ENCODE data around the gene GSTA4. TPM values are rescaled to one million over a fixed set of nuclear protein-coding genes. Genes with fewer than 3 reads are reported as not detected.

Gene GSTA4
- total and polyA plus RNA-seq, 2 of the 13 experiments (the other 11 are each of a cell fraction or from before 2014, with no cell fraction given) = 34.1 to 53.6 TPM

DNA sequence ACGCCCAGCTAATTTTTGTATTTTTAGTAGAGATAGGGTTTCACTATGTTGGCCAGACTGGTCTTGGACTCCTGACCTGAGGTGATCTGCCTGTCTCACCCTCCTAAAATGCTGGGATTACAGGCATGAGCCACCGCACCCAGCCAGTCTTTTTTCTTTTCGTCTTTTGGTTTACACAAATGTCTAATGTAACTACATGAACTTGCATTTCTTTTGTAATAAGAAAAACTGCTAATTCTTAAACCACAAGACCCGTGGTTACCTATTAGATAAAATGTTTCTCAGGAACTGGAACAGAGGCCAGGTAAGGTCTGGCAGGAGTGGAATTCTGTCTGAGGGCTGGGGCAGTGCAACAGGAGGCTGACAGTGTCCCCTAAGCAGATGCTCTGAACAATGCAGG is 52.9 kb downstream of the GSTA4 start:
- H3K4me2 ChIP-seq (ENCODE audit: low read depth, low read length) = no peak overlapping the region
- no peak overlapping the region for H3K4me3 ChIP-seq (replicated peaks in 1 of 3; ENCODE audit: insufficient read depth in 1 of 3, low read depth in 2 of 3, low read length in 3 of 3)
- H3K27me3 ChIP-seq (ENCODE audit: control insufficient read depth in 1 of 2, insufficient read depth in 2 of 2, low read length in 2 of 2) = 0 out of 5 replicates have a peak, but pooled peaks cover 0 to 7% of the 10 kb centered on the region in 2 experiments
- H3K4me1 ChIP-seq (ENCODE audit: insufficient read depth, low read length) = peaks cover 10% of the 10 kb centered on the region; the same call in 1 of the 2 replicates
- TF ChIP-seq YEATS2 (CRISPR knock-in tag; IDR thresholded peaks at IDR 0.05; ENCODE audit: borderline replicate concordance) (no peak), GFI1 (CRISPR knock-in tag; IDR thresholded peaks at IDR 0.05; ENCODE audit: borderline replicate concordance) (no peak), SP1 (IDR thresholded peaks at IDR 0.05) (no peak), SP1 (CRISPR knock-in tag; IDR thresholded peaks at IDR 0.05) (no peak), ZNF501 (CRISPR knock-in tag; IDR thresholded peaks at IDR 0.05) (no peak)
- TF ChIP-seq, protein P1, sequence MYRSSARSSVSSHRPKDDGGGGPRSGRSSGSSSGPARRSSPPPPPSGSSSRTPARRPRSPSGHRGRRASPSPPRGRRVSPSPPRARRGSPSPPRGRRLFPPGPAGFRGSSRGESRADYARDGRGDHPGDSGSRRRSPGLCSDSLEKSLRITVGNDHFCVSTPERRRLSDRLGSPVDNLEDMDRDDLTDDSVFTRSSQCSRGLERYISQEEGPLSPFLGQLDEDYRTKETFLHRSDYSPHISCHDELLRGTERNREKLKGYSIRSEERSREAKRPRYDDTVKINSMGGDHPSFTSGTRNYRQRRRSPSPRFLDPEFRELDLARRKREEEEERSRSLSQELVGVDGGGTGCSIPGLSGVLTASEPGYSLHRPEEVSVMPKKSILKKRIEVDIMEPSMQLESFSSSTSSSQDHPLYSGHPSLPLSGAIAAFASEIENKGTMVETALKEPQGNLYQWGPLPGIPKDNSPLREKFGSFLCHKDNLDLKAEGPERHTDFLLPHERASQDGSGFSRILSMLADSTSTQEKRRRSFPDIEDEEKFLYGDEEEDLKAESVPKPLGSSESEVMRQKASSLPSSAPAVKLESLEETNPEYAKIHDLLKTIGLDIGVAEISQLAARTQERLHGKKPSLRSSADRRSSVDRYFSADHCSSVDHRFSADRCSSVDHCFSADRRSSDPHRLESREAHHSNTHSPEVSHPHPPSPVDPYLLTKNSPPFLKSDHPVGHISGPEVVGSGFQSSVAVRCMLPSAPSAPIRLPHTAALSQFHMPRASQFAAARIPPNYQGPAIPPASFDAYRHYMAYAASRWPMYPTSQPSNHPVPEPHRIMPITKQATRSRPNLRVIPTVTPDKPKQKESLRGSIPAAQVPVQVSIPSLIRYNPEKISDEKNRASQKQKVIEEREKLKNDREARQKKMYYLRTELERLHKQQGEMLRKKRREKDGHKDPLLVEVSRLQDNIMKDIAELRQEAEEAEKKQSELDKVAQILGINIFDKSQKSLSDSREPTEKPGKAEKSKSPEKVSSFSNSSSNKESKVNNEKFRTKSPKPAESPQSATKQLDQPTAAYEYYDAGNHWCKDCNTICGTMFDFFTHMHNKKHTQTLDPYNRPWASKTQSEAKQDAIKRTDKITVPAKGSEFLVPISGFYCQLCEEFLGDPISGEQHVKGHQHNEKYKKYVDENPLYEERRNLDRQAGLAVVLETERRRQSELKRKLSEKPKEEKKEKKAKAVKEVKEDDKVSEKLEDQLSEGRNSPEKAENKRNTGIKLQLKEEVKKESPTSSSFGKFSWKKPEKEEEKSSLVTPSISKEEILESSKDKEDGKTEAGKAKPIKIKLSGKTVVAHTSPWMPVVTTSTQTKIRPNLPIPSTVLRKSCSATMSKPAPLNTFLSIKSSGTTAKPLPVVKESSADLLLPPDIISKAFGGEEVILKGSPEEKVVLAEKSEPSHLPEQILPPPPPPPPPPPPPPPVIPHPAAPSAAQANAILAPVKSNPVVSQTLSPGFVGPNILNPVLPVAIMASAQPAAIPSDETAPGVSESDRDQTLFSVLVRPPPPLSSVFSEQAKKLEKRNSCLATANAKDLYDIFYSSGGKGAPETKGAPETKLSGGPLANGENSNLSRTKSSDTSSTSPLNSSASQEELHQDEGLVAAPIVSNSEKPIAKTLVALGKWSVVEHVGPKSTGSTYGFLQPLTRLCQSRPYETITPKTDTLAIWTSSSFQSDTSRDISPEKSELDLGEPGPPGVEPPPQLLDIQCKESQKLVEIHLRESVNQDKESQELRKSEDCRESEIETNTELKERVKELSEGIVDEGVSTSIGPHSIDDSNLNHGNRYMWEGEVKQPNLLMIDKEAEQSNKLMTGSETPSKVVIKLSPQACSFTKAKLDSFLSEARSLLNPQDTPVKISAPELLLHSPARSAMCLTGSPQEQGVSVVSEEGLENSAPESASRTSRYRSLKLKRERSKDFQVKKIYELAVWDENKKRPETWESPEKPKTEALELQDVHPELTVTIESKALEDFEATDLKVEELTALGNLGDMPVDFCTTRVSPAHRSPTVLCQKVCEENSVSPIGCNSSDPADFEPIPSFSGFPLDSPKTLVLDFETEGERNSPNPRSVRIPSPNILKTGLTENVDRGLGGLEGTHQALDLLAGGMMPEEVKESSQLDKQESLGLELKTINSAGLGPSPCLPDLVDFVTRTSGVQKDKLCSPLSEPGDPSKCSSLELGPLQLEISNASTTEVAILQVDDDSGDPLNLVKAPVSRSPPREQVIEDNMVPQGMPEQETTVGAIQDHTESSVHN (CRISPR knock-in tag; IDR thresholded peaks at IDR 0.05) = no peak
- TF ChIP-seq, protein P2, sequence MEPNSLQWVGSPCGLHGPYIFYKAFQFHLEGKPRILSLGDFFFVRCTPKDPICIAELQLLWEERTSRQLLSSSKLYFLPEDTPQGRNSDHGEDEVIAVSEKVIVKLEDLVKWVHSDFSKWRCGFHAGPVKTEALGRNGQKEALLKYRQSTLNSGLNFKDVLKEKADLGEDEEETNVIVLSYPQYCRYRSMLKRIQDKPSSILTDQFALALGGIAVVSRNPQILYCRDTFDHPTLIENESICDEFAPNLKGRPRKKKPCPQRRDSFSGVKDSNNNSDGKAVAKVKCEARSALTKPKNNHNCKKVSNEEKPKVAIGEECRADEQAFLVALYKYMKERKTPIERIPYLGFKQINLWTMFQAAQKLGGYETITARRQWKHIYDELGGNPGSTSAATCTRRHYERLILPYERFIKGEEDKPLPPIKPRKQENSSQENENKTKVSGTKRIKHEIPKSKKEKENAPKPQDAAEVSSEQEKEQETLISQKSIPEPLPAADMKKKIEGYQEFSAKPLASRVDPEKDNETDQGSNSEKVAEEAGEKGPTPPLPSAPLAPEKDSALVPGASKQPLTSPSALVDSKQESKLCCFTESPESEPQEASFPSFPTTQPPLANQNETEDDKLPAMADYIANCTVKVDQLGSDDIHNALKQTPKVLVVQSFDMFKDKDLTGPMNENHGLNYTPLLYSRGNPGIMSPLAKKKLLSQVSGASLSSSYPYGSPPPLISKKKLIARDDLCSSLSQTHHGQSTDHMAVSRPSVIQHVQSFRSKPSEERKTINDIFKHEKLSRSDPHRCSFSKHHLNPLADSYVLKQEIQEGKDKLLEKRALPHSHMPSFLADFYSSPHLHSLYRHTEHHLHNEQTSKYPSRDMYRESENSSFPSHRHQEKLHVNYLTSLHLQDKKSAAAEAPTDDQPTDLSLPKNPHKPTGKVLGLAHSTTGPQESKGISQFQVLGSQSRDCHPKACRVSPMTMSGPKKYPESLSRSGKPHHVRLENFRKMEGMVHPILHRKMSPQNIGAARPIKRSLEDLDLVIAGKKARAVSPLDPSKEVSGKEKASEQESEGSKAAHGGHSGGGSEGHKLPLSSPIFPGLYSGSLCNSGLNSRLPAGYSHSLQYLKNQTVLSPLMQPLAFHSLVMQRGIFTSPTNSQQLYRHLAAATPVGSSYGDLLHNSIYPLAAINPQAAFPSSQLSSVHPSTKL (CRISPR knock-in tag; IDR thresholded peaks at IDR 0.05) = no peak
- no peak overlapping the region for H3K27ac ChIP-seq (ENCODE audit: extremely low read length, insufficient read depth, low read length)
- CTCF ChIA-PET (ENCODE audit: low intra/inter-chr PET ratio, low total read pairs) = no interaction called here
- H4K20me1 ChIP-seq (ENCODE audit: insufficient read depth, low read length) = no peaks in the 10 kb centered on the region
- WGBS (ENCODE audit: low lambda C conversion rate) = 18% methylated on average over 4 of the region's 4 CpGs
- POLR2A ChIA-PET = no interaction called here
- in situ Hi-C loops (cut with HindIII; ENCODE audit: extremely low pct_ligation_motif_present, low pct_unique_long_range_greater_than_20kb) (no loop called here), intact Hi-C loops (cut with micrococcal nuclease; ENCODE audit: unreplicated experiment) (no loop called here)
- FAIRE-seq = no peak
- no peak overlapping the region for H2AFZ ChIP-seq (ENCODE audit: low read length)
- no peak overlapping the region for H3K9ac ChIP-seq (ENCODE audit: insufficient read depth, low read depth, low read length)
- ATAC-seq = peak; percentile 46
- H3K36me3 ChIP-seq (replicated peaks in 1 of 2; ENCODE audit: control insufficient read depth in 1 of 2, insufficient read depth in 2 of 2, low read length in 2 of 2) = no peaks in the 10 kb centered on the region
- no peaks in the 10 kb centered on the region for H3K79me2 ChIP-seq (ENCODE audit: insufficient read depth, low read length)
- no peak for DNase-seq (ENCODE audit: low spot score)
- BruUV-seq (replicated peaks) = no TSS peak
- H3K9me3 ChIP-seq (ENCODE audit: low read length) = no peaks in the 10 kb centered on the region
